HG03469 (cell line): Measurements from ENCODE around the gene RXRA.

ENCODE experiments used
- ATAC-seq: cut with Tn5 transposase; IDR thresholded peaks from one replicate; pipeline ENCODE4 v1.9.1; 2021; ENCODE audit warnings: mild to moderate bottlenecking, moderate library complexity, moderate number of reproducible peaks; ENCODE audit not compliant: unreplicated experiment

RXRA gene

DNA sequence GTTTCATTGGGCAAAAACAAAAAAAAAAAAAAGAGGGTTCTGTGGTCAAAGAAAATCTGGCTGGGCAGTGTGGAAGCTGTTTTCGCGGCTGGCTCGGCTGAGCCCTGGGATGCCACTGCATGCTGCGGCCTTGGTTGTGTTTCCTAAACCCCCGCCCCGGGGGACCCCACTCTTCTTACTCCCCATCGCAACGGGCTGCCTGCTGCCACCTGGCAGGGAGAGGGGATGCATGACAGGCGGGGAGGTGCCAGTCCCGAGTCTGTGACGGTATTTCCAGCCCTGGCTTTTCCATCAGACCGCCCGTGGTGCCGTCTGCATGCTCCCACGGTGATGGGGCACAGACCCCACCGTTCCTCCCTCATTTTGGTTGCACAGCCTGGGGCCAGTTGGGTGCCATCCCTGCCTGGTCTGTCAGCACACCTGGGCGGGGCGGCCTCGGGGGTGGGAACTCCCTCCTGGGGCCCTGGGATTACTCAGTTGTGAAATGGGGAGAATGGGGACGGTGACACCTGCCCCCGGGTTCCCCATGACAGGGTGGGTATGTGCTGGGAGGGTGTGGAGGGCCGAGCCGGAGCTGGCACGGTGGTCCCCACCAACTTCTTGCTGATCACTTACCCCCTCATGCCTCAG, 101.0 kb downstream of the RXRA start:
- no peak for ATAC-seq

DNA sequence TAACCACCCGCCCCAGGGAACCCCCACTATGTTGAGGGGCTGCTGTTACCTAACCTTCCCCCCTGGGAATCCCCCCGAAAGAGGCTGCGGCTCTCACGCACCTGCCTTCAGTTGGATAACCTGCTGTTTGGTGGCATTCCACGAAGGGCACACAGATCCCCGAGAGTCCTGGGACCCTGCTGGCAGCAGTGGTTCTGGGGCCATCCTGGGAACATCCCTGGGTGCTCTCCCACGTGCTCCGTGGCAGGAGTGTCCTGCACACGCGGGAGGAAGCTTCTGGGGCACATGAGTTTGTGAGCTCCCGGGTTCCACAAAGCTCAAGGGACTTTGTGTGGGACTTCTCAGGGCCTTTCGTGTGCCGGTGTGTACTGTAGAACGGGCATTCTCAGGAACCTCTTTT, 102.3 kb downstream of the RXRA start:
- ATAC-seq = no peak

DNA sequence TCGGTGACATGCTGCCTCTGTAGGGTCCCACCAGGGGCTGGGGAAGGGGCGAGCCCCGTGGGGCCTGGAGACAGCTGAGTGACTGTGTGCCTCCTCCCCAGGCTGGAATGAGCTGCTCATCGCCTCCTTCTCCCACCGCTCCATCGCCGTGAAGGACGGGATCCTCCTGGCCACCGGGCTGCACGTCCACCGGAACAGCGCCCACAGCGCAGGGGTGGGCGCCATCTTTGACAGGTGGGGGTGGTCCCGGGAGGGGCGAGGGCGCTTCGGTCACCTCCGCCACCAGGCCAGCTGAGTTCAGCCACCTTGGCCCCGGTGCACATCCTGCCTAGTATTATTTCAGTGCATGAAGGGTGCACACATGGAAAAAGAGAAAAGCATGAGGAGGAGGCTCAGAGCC, 102.8 kb downstream of the RXRA start:
- no peak for ATAC-seq

DNA sequence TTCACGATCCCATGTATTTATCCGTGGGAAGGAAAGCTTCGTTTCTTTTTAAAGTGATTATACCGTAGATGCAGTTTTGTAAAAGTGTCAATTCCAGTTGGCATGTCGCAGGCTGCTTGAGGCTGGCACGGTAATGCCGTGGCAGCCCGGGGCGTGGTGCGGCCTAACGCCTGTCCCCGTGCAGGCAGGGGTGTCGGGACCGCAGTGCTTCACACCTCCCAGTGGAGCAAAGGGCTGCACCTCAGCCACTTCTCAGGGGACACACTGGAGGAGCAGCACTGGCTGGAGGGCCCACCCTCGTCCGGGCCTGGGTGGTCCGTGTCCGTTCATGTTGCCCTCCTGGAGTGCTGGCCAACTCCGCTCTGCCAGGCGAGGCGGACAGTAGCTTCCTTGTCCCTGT, 103.2 kb downstream of the RXRA start:
- ATAC-seq = no peak

DNA sequence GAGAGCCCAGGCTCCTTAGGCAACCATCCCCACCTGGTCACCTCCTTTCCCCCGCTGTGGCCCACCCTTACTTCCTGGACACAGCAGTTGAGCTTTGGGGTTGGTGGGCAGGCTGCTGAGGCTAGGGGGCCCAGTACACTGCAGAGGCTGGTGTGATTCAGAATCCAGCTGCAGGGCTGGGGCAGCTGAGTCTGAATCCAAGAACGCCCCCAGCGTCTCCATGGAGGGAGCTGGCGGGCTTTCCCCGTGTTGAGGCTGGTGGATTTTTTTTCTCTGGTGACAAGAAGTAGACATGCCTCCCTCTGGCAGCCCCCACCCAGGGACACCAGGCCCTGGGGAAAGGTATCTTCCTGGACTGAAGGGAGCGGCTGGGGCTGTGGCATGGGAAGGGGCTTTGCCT, 104.8 kb downstream of the RXRA start:
- ATAC-seq = no peak

DNA sequence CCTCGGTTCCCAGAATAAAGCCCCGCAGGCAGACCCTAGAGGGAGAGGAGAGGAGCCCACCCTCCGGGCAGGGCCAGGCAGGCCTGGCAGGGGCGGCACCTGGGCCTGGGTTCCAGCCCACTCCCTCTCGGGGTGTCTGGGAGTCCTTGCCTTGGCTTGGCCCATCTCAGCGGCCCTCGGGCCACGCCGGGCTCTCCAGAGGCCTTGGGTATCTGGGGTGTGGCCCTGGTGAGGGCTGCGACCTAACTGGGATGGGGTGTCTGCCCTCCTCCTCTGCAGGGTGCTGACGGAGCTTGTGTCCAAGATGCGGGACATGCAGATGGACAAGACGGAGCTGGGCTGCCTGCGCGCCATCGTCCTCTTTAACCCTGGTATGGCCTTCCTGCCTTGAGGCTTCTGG, 105.4 kb downstream of the RXRA start:
- ATAC-seq = no peak

DNA sequence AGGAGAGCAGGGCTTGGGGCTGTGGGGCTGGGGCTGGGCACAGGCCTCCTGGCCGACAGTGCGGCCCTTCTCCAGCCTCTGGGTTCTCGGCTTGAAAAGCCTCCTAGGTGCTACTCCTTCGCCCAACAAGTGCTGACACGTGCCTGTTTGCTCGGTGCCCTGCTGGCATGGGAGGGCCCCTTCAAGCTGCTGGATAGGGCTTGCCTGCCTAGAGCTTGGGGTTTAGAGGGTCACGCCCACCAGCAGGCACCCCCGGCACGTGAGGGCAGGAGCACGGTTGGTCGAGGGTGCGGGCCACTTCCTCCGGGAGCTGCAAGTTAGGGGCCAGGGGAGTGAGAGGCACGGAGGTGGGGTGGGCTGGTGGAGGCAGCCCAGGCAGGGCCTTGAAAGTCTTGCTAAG, 106.2 kb downstream of the RXRA start:
- ATAC-seq = no peak

DNA sequence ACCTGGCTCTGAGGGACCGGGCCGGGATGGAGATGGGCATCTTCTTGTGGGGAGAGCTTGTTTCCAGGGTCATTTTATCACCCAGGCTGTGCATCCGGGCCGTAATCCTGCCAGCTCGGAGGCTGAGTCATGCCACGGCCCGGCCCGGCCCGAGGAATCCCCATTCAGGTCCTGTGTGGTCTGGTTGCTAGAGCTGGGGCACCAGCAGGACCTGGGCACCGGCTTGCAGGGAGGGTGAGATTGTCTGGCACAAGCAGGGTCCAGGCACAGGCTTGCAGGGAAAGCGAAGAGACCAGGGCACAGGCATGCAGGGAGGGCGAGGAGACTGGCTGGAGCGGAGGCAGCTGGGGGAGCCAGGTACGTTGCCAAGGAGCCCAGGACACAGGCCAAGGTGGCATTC, 106.8 kb downstream of the RXRA start:
- ATAC-seq = no peak

DNA sequence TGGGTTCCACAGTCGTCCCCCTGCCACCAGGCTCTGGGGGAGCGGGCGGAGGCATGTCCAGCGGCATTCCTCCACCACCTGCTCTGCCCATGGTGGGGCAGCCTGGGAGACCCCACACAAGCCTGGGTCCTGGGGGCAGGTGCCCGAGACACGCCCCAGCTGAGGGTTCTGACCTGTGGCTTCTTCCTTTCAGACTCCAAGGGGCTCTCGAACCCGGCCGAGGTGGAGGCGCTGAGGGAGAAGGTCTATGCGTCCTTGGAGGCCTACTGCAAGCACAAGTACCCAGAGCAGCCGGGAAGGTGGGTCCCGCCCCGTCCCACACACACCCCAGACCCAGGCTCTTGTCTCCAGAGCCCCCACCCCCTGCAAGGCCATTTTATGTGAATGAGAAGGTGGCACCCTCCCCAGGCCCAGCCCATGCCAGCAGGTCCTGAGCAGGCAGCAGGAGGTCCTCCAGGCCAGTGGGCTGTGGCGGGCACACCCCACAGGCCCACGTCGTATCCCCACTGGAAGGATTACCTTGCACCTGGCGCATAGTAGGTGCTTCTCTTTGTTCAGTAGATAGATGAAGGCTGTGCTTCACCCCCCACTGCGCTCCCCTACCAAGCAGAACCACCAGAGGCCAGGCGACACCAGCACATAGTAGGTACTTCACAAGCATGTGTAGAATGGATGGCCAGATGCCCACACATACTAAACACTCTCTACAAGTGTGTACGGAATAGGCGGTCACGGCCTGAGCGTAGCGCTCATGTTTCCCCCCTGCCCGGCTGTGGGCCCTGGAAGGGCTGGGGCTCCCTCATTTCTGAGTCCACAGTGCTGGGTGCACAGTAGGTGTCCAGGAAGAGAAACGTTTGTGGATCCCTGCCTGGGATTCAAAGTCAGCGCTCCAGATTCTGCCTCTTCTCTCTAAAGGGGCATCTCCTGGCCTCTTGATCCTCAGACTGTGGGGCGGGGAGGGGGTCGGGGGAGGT, 107.9 kb downstream of the RXRA start:
- ATAC-seq = no peak

DNA sequence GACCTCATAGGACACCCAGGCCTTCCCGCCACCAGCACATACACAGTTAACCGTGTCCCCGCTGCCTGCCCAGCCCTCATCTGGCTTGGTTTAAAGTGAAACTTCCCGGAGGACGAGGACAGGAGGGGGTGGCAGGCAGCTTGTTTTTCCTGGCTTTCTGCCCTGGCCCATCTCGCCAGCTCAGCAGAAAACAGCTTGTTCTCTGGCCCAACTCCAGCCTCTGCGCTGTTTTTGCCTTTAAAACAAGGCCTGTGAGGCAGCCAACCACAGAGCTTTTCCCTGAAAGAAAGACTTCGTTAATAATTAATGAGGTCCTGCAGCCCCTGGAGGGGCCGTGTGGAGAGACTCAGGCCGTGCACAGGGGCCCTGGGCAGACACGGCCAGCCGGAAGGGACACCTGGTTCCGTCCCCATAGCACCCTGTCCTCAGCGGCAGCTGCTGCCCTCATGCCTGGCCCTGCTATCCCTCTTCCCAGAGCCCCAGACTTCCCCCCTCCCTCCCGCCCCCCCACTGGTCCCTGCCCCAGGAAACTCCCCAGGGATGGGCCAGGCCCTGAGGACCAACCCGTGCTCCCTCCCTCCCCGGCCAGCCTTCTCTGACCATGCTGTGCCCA, 108.7 kb downstream of the RXRA start:
- no peak for ATAC-seq

DNA sequence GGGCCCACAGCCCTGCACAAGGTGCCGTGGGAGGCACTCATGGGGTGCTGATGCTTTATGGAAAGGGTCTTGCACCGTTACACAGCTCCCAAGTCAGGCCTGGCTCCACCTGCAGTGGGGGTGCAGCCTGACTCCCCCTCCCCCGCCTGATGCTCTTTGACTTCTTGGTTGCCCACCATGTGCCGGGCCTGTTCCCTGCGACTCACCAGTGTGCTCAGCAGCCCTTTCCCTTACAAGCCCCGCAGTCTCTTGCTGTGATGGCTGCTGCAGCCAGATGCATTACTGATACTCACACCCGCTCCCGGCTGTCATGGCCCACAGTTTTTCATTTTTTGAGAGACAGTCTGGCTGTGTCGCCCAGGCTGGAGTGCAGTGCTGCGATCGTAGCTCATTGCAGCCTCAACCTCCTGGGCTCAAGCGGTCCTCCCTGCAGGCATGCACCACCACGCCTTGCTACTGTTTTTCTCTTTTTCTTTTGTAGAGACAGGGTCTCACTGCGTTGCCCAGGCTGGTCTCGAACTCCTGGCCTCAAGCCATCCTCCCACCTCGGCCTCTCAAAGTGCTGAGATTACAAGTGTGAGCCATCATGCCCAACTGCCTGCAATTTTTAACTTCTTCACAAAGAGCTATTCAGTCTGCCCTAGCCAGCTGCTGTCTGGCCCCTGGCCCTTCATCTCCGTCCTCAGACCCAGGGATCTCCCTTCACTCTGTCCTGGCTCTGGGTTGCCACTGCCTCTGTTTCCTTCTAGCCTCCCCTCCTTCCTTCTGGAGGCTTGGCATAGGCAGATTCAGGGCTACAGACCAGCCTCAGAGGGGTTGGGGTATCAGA, 109.5 kb downstream of the RXRA start:
- ATAC-seq = no peak

DNA sequence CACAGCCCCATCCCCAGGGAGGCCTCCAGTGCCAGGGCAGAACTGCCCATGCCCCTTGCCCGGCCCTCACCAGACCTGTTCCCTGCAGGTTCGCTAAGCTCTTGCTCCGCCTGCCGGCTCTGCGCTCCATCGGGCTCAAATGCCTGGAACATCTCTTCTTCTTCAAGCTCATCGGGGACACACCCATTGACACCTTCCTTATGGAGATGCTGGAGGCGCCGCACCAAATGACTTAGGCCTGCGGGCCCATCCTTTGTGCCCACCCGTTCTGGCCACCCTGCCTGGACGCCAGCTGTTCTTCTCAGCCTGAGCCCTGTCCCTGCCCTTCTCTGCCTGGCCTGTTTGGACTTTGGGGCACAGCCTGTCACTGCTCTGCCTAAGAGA, 110.1 kb downstream of the RXRA start:
- no peak for ATAC-seq

DNA sequence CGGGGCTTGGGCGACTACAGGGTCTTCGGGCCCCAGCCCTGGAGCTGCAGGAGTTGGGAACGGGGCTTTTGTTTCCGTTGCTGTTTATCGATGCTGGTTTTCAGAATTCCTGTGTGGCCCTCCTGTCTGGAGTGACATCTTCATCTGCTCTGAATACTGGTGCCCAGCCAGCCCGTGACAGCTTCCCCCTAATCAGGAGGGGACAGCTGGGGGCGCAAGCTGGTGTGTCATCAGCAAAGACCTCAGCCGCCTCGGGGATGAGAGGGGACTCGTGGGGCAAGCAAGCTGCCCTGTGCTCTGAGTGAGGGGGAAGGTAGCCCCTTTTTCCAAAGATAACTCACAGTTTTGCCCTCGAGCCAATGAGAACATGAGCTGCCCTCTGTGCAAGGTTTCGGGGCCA, 110.7 kb downstream of the RXRA start:
- ATAC-seq = no peak

DNA sequence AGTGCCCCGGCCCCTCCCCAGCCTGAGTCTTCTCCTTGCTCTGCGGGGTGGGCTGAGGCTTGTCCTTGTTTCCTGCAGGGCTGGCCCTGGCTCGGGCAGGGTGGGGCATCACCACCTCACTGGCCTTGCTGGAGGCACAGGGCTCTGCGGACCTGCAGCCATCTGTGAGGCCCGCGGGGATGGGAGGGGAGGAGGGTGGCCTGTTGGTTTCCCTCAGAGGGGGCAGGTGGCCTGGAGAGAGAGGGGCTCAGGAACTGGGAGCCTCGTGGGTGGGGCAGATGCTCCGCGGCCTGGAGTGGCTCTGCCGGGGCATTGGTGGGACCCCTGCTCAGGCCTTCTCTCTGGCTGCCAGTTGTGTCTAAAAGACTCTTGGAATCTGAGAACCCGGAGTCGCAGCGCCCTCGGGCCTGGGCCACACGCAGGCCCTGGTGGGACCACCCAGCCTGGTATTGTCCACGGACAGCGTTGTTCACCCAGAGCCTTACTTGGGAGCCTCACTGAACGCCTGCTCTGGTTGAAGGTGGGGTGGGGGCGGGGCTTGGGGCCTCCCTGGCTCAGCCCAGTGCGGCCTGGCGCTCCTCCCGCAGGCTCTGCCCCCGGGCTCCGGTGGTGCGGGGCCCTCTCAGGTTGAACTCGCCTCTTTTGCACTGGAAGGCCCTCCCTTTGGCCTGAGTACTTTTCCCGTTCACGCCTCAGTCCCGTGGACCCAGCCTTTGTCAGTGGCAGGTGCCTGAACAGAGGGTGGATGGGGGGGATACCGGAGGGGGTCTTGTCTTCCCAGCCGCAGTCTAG, 111.3 kb downstream of the RXRA start:
- ATAC-seq = no peak

DNA sequence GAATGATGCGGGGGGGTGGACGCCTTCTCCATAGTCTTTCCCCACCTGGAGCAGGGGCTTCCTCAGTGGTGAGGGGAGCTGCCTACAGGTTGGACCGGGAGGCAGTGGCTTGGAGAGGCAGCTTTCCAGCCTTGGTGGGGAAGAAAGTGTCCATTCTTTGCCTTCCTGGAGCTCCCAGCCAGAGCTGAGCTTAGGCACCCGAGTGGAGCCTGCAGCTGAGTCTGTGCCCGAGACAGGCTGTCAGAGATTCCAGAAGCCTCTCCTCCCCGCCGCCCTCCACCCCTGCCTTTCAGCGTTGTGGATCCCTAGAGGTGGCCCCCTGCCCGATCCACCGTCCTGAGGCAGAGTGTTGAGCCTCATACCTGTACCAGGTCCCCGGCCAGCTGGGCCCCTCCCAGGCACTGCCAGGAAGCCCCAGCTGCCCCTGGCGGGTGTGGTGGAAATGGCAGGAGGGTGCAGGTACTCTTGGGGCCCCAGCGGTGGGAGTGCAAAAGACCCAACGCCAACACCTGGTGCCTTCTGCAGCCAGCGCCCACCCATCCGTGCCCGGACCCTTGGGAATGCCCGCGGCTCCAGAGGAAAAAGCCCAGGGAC, 112.0 kb downstream of the RXRA start:
- ATAC-seq = no peak

DNA sequence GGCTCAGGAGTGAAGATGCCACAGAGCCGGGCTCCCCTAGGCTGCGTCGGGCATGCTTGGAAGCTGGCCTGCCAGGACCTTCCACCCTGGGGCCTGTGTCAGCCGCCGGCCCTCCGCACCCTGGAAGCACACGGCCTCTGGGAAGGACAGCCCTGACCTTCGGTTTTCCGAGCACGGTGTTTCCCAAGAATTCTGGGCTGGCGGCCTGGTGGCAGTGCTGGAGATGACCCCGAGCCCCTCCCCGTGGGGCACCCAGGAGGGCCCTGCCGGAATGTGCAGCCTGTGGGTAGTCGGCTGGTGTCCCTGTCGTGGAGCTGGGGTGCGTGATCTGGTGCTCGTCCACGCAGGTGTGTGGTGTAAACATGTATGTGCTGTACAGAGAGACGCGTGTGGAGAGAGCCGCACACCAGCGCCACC, 113.1 kb downstream of the RXRA start:
- no peak for ATAC-seq

DNA sequence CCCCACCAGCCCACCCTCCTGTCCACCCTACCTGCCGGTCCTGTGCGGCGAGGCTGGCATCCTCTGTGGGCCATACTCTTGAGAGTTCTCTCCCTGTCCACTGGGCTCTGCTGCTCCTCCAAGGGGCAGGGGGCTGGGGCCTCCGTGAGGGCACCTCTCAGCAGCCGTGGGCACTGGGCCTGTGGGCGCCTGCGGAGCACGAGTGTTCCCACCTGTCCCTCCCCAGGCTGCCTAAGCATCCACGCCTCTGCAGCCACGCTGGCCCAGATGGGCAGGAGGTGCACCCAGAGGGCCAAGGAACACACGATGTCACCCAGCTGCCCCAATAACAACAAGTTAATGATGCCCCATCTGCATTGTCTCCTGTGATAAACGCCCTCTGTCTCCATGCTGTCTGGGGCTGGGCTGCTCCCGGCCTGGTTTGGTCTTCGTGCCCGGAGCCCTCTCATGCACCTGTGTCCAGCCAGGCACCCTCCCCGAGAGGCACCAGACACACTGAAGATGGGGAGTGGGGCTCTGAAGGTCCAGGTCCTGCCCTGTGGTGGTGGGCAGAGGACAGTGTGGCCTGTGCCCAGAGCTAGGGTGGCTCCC, 114.5 kb downstream of the RXRA start:
- no peak for ATAC-seq

DNA sequence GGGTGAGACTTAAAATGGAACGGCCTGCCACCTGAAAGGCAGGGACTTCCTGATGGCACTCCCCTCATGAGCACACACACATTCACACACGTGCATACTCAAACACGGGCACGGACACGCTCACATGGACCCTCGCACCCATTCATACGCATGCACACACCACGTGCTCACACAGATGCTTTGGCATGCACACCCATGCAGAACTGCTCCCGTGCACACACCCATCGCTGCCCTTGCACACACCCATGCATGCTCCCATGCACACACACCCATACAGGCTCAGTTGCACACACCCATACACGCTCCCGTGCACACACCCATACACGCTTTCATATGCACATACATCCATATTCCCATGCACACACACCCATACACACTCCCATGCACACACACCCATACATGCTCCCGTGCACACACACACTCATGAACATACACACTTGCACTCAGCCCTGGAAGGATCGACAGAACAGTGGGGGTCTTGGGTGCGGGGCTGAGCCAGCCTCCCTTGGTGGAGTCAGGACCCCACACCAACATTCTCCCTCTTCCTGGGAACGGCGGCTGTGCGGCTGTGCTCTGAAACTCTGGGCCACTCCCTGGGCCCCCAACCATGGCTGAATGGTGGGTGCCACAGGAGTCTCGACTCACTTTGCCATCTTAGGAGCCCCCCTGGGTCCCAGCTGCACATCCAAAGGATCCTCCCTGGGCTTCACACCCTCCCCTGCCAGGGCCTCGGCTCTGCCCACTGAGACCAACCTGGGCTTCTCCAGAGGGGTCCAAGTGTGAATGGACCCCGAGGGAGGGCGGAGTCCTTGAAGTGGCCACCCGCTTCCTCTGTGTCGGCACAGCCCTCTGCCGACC, 115.2 kb downstream of the RXRA start:
- no peak for ATAC-seq

DNA sequence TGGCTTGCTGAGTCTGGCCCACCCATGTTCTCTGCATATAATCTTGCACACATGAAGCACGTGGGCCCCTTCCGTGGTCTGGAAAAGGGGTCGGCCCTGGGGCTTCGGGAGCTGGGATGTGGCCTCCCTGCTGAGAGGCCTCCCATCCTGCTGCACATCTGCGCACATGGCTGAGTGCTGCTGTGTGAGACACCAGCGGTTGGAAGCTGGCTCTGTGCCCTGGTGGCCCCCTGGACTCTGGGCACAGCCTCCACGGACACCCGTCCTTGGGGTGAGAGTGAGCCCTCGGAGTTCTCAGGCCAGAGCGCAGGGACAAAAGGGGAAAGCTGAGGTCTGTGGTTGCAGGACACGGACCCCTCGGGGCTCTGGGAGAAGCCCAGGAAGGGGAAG, 115.8 kb downstream of the RXRA start:
- ATAC-seq = no peak
